GM12878 (cell line): ENCODE measurements around the gene ACAT2. TPM values are rescaled to one million over a fixed set of nuclear protein-coding genes. Genes with fewer than 3 reads are reported as not detected.

Experiments used
- ATAC-seq: fragments of 200-7000 bp; cut with Tn5 transposase; 3 replicates; pipeline ENCODE4 v1.9.1; 2020; ENCODE audit warnings: mild to moderate bottlenecking, moderate library complexity
- BruUV-seq: library from RNA; stranded (reverse); fragments of 400-500 nt; replicated peaks from 2 replicates; lab custom pipeline; 2021; lab: Mats Ljungman, UMichigan
- CTCF ChIA-PET: fragments of 300-600 bp; sonication (Branson Sonifier 250); formaldehyde crosslinking; extraction: SDS; loops from one replicate; lab custom pipeline; 2021; ENCODE audit warnings: inconsistent platforms; lab: Yijun Ruan, JAX
- POLR2A ChIA-PET: fragments of 350-600 bp; formaldehyde crosslinking; extraction: SDS; loops from one replicate; lab custom pipeline; 2021; ENCODE audit warnings: inconsistent platforms; lab: Charles Lee
- RAD21 ChIA-PET: fragments of 300-600 bp; sonication (Branson Sonifier 250); formaldehyde crosslinking; loops from one replicate; lab custom pipeline; 2023; ENCODE audit warnings: antibody characterized with exemption; ENCODE audit not compliant: unreplicated experiment; lab: Charles Lee
- SMC1A ChIA-PET: fragments of 300-600 bp; sonication (Branson Sonifier 250); formaldehyde crosslinking; loops from one replicate; lab custom pipeline; 2023; ENCODE audit not compliant: unreplicated experiment, uncharacterized antibody; lab: Charles Lee
- DNase-seq: peaks from one replicate; pipeline ENCODE4 v3.0.0-alpha.2; 2011; ENCODE audit warnings: low read depth, low spot score
- FAIRE-seq: peaks from 3 replicates; lab custom pipeline; 2011; peaks lifted over from hg19 to GRCh38; lab: Jason Lieb, UNC
- H2AFZ ChIP-seq: 2 replicates; pipeline ENCODE4 v1.6.0; 2011; ENCODE audit warnings: low read depth, low read length, control low read depth; ENCODE audit not compliant: control insufficient read depth
- H3K27ac ChIP-seq: 2 replicates; pipeline ENCODE4 v1.5.1; 2011; ENCODE audit warnings: control low read depth; ENCODE audit not compliant: control insufficient read depth, insufficient read depth
- H3K27me3 ChIP-seq, 2 experiments: replicated peaks in 1 of 2; 2 replicates each; pipeline versions ENCODE4 v1.6.0 to v1.6.1; 2011; ENCODE audit warnings: low read length in 1 of 2; ENCODE audit not compliant: control insufficient read depth in 2 of 2, insufficient read depth in 2 of 2
- H3K36me3 ChIP-seq, 2 experiments: 2 replicates each; pipeline ENCODE4 v1.5.1; 2011; ENCODE audit warnings: low read length in 1 of 2; ENCODE audit not compliant: control insufficient read depth in 2 of 2, insufficient read depth in 2 of 2
- H3K4me1 ChIP-seq: 2 replicates; pipeline ENCODE4 v1.6.1; 2011; ENCODE audit warnings: mild to moderate bottlenecking, low read length, moderate library complexity, mixed read lengths; ENCODE audit not compliant: control insufficient read depth, insufficient read depth
- H3K4me2 ChIP-seq: 2 replicates; pipeline ENCODE4 v1.6.0; 2011; ENCODE audit warnings: control low read depth; ENCODE audit not compliant: control insufficient read depth, insufficient read depth
- H3K4me3 ChIP-seq: fragments of 200-600 bp; sonication (generic); 2 replicates; pipeline ENCODE4 v1.5.1; 2016
- H3K79me2 ChIP-seq: 2 replicates; pipeline ENCODE4 v1.6.0; 2011; ENCODE audit warnings: low read length; ENCODE audit not compliant: control insufficient read depth, insufficient read depth
- H3K9ac ChIP-seq: 2 replicates; pipeline ENCODE4 v1.8.0; 2011; ENCODE audit warnings: low read length, control low read depth, mixed read lengths; ENCODE audit not compliant: control insufficient read depth, insufficient read depth
- H3K9me3 ChIP-seq: replicated peaks from 3 replicates; pipeline ENCODE4 v1.5.1; 2011; ENCODE audit warnings: mild to moderate bottlenecking, low read length; ENCODE audit not compliant: control insufficient read depth, insufficient read depth
- H4K20me1 ChIP-seq: 2 replicates; pipeline ENCODE4 v1.6.0; 2011; ENCODE audit not compliant: control insufficient read depth, insufficient read depth
- BCLAF1 ChIP-seq: fragments of 450-650 bp; IDR thresholded peaks from 2 replicates; pipeline ENCODE4 v1.6.1; 2017; ENCODE audit warnings: antibody characterized with exemption, mild to moderate bottlenecking, moderate library complexity
- CBX5 ChIP-seq: sonication (generic); IDR thresholded peaks from 2 replicates; pipeline ENCODE4 v1.6.1; 2016; ENCODE audit warnings: low read depth, moderate library complexity, mild to moderate bottlenecking, inconsistent platforms
- E4F1 ChIP-seq: fragments of 450-650 bp; IDR thresholded peaks from 2 replicates; pipeline ENCODE4 v1.6.1; 2018; ENCODE audit warnings: borderline replicate concordance, mild to moderate bottlenecking; ENCODE audit not compliant: partially characterized antibody
- HDAC6 ChIP-seq: fragments of 200-600 bp; sonication (generic); IDR thresholded peaks from one replicate; pipeline ENCODE4 v1.8.0; 2017; ENCODE audit warnings: antibody characterized with exemption; ENCODE audit not compliant: unreplicated experiment
- MEF2A ChIP-seq: IDR thresholded peaks from 2 replicates; pipeline ENCODE4 v1.6.1; 2011; ENCODE audit warnings: low read depth, mild to moderate bottlenecking, low read length, moderate library complexity; ENCODE audit not compliant: insufficient read depth
- MYC ChIP-seq: IDR thresholded peaks from 2 replicates; pipeline ENCODE4 v1.6.1; 2011; ENCODE audit warnings: mild to moderate bottlenecking, low read length, moderate library complexity, inconsistent platforms; ENCODE audit not compliant: insufficient read depth, insufficient replicate concordance, insufficient read length, severe bottlenecking
- NFYA ChIP-seq: IDR thresholded peaks from 2 replicates; pipeline ENCODE4 v1.6.1; 2011; ENCODE audit warnings: low read depth, mild to moderate bottlenecking, low read length, improper control_type of control experiment, borderline replicate concordance
- PAX5 ChIP-seq: IDR thresholded peaks from 2 replicates; pipeline ENCODE4 v1.6.1; 2011; ENCODE audit warnings: low read depth, low read length, borderline replicate concordance
- RB1 ChIP-seq: fragments of 450-650 bp; formaldehyde crosslinking; IDR thresholded peaks from 2 replicates; pipeline ENCODE4 v1.6.1; 2017; ENCODE audit warnings: mild to moderate bottlenecking, borderline replicate concordance
- RELB ChIP-seq: fragments of 450-650 bp; IDR thresholded peaks from 2 replicates; pipeline ENCODE4 v1.6.1; 2017; ENCODE audit warnings: low read depth, mild to moderate bottlenecking, moderate library complexity
- TCF12 ChIP-seq: IDR thresholded peaks from 2 replicates; pipeline ENCODE4 v1.6.1; 2011; ENCODE audit warnings: low read depth, mild to moderate bottlenecking, low read length
- ZBTB11 ChIP-seq: fragments of 450-650 bp; formaldehyde crosslinking; IDR thresholded peaks from 2 replicates; pipeline ENCODE4 v1.5.0; 2022; ENCODE audit warnings: mild to moderate bottlenecking, missing genetic modification characterization
- WGBS: methylation state at CpG from one replicate; pipeline ENCODE4 v1.1.6; 2016; ENCODE audit warnings: low lambda C conversion rate; ENCODE audit not compliant: insufficient replicate concordance, insufficient coverage; ENCODE audit errors: missing lambda C conversion rate; 5-methylcytosine and 5-hydroxymethylcytosine counted together
- in situ Hi-C: fragments of 300-500 bp; cut with MboI; formaldehyde crosslinking; loops from 9 replicates; pipeline ENCODE4 v1.14.3; 2018; ENCODE audit warnings: mixed read lengths
- intact Hi-C: fragments of 100-400 bp; cut with micrococcal nuclease; formaldehyde crosslinking; loops from one replicate; pipeline ENCODE4 v1.14.2; 2022; ENCODE audit not compliant: unreplicated experiment
- polyA plus RNA-seq, 11 experiments: library from polyadenylated mRNA; depleted of rRNA in 4 of 11; unstranded in 6 of 11; stranded (reverse) in 5 of 11; fragments of >200 nt; fragmentation: Nextera tagmentation in 4 of 11; fragmentation: Illumina TruSeq in 1 of 11; extraction: Ambion mirVana in 4 of 11; extraction: Trizol in 1 of 11; gene quantifications; 1 replicate in 1 of 11; 2 replicates in 10 of 11; pipeline versions ENCODE4 v1.2.1 to v1.2.3, GENCODE V29; 2011 to 2016; ENCODE audit warnings: inconsistent platforms in 2 of 11, missing spikeins in 2 of 11, low read depth in 1 of 11
- total RNA-seq, 4 experiments: library from RNA; depleted of rRNA in 3 of 4; stranded (reverse); fragments of >200 nt in 3 of 4; fragmentation: Illumina TruSeq in 1 of 4; extraction: Trizol in 1 of 4; gene quantifications; 2 replicates each; pipeline versions ENCODE4 v1.2.1 to v1.2.3, GENCODE V29; 2013 to 2021

ACAT2 gene
- total and polyA plus RNA-seq, 10 of the 15 experiments (the other 5 are each of a cell fraction or from before 2014, with no cell fraction given) = 87.9 to 257 (median 132) TPM

GRCh38 chr6:159826968-159827647, 65.3 kb downstream of the ACAT2 start:
- no peak overlapping the region for H3K27ac ChIP-seq
- H3K36me3 ChIP-seq = no peaks in the 10 kb centered on the region
- ChIA-PET CTCF (interaction anchor here (0.5 to 0.6 kb wide), 2 partner anchors 668 to 700 kb away, joined by 3 read pairs; no protein-coding TSS in a partner anchor), RAD21 (interaction anchor here (0.6 kb wide), 1 partner anchor 86 kb away, joined by 3 read pairs; no protein-coding TSS in a partner anchor), SMC1A (interaction anchor here (0.7 kb wide), 1 partner anchor 114 kb away, joined by 4 read pairs; no protein-coding TSS in a partner anchor), POLR2A (no interaction called here)
- FAIRE-seq (no peak), ATAC-seq (no peak), DNase-seq (no peak)
- H3K4me3 ChIP-seq = no peak overlapping the region
- H3K9ac ChIP-seq = no peak overlapping the region
- 0 out of 2 replicates have a peak, but pooled peaks cover 9% of the 10 kb centered on the region for H3K4me1 ChIP-seq
- BruUV-seq = no TSS peak
- H4K20me1 ChIP-seq = no peaks in the 10 kb centered on the region
- no peak overlapping the region for H2AFZ ChIP-seq
- 75% methylated on average over 16 of the region's 16 CpGs for WGBS
- no peaks in the 10 kb centered on the region for H3K79me2 ChIP-seq
- in situ Hi-C loops = no loop called here
- intact Hi-C loops = no loop called here
- H3K27me3 ChIP-seq = no peaks in the 10 kb centered on the region
- no peak overlapping the region for H3K4me2 ChIP-seq
- H3K9me3 ChIP-seq = no peaks in the 10 kb centered on the region
- TF ChIP-seq TCF12 = no peak
- TF ChIP-seq HDAC6 = no peak
- no peak for TF ChIP-seq PAX5
- TF ChIP-seq MEF2A = no peak
- no peak for TF ChIP-seq BCLAF1
- no peak for TF ChIP-seq RB1
- no peak for TF ChIP-seq MYC
- no peak for TF ChIP-seq RELB
- no peak for TF ChIP-seq CBX5
- TF ChIP-seq NFYA = no peak
- no peak for TF ChIP-seq ZBTB11
- no peak for TF ChIP-seq E4F1
